DMS114 treated with DMSO at 0.1 percent for 48 hours (cell line): ENCODE data around the gene FAM193B.
"Not testable (repeated sequence)": the region's sequence is repeated elsewhere in the genome, so short reads cannot be mapped to it uniquely, and the experiment has no call there.

Experiments used
- DNase-seq: peaks from one replicate; lab custom pipeline; 2025; ENCODE audit not compliant: unreplicated experiment; lab: John Stamatoyannopoulos, UW

Gene FAM193B

GRCh38 chr5:177538876-177539275 is 15.5 kb downstream of the FAM193B start:
- no peak for DNase-seq

GRCh38 chr5:177537389-177538361 is 16.7 kb downstream of the FAM193B start:
- no peak for DNase-seq

- no peak for DNase-seq
Measured at GRCh38 chr5:177536386-177536785, 18.0 kb downstream of the FAM193B start.

GRCh38 chr5:177535125-177535524 is 19.2 kb downstream of the FAM193B start:
- no peak for DNase-seq

- DNase-seq: not testable (repeated sequence)
Measured at GRCh38 chr5:177534433-177534832, 19.9 kb downstream of the FAM193B start.

GRCh38 chr5:177531209-177531940 is 23.0 kb downstream of the FAM193B start:
- no peak for DNase-seq

- no peak for DNase-seq
Measured at GRCh38 chr5:177530638-177531037, 23.7 kb downstream of the FAM193B start.

GRCh38 chr5:177529247-177530203 is 24.8 kb downstream of the FAM193B start:
- DNase-seq: no peak

GRCh38 chr5:177528631-177529030 is 25.7 kb downstream of the FAM193B start:
- DNase-seq: no peak

GRCh38 chr5:177527595-177527994 is 26.8 kb downstream of the FAM193B start:
- DNase-seq: no peak

- DNase-seq: no peak
Measured at GRCh38 chr5:177526791-177527190, 27.6 kb downstream of the FAM193B start.

GRCh38 chr5:177526191-177526590 is 28.2 kb downstream of the FAM193B start:
- DNase-seq: no peak

GRCh38 chr5:177524941-177525655 is 29.3 kb downstream of the FAM193B start:
- DNase-seq: no peak

- DNase-seq: no peak
Measured at GRCh38 chr5:177524539-177524900, 29.8 kb downstream of the FAM193B start.

- DNase-seq: no peak
Measured at GRCh38 chr5:177523711-177524538, 30.4 kb downstream of the FAM193B start.

GRCh38 chr5:177520916-177521513 is 33.3 kb downstream of the FAM193B start:
- DNase-seq: no peak

GRCh38 chr5:177520271-177520670 is 34.1 kb downstream of the FAM193B start:
- DNase-seq: no peak

GRCh38 chr5:177519463-177520235 is 34.7 kb downstream of the FAM193B start:
- no peak for DNase-seq
